SK-N-MC (cell line): ENCODE results near the gene TRIM63.

Source experiments
- EZH2 ChIP-seq: fragments of 200-600 bp; sonication (generic); IDR thresholded peaks from one replicate; pipeline ENCODE4 v1.6.1; 2017; ENCODE audit warnings: antibody characterized with exemption
- FOXP2 ChIP-seq: optimal IDR thresholded peaks from 2 replicates; pipeline ENCODE3; 2011; ENCODE audit warnings: mild to moderate bottlenecking, moderate library complexity; ENCODE audit not compliant: insufficient read depth; ENCODE audit errors: extremely low read length, control extremely low read depth
- POLR2AphosphoS5 ChIP-seq: IDR thresholded peaks from 2 replicates; pipeline ENCODE4 v1.6.1; 2012; ENCODE audit warnings: mild to moderate bottlenecking, low read depth, low read length, borderline replicate concordance

- TF ChIP-seq EZH2, result no peak
- TF ChIP-seq POLR2AphosphoS5, result no peak
- TF ChIP-seq FOXP2, result no peak
Observed at GRCh38 chr1:26016953-26017545, 50.4 kb downstream of the TRIM63 start.
